K562 (cell line): ENCODE measurements around the gene HES3. TPM values are rescaled to one million over a fixed set of nuclear protein-coding genes. Genes with fewer than 3 reads are reported as not detected.
A peak's percentile ranks its signal among the peaks of the same experiment; 100 is the strongest.

Experiments used
- BACH1 ChIP-seq: fragments of 200-800 bp; sonication (Bioruptor generic); IDR thresholded peaks from 2 replicates; pipeline ENCODE4 v1.6.1; 2016; ENCODE audit warnings: missing genetic modification characterization, missing compliant biosample characterization
- E2F1 ChIP-seq: sonication (generic); formaldehyde crosslinking; IDR thresholded peaks from 2 replicates; pipeline ENCODE4 v1.8.1; 2023; ENCODE audit warnings: mild to moderate bottlenecking, missing genetic modification reagents, moderate library complexity
- E2F8 ChIP-seq: fragments of 450-650 bp; IDR thresholded peaks from 2 replicates; pipeline ENCODE4 v1.7.1; 2018; ENCODE audit warnings: mild to moderate bottlenecking, low read depth; ENCODE audit not compliant: partially characterized antibody
- FOXJ2 ChIP-seq: fragments of 200-800 bp; sonication (Bioruptor generic); IDR thresholded peaks from 2 replicates; pipeline ENCODE4 v1.6.1; 2016; ENCODE audit warnings: missing genetic modification characterization, missing compliant biosample characterization
- GABPB2 ChIP-seq: fragments of 250-450 bp; sonication (Bioruptor Pico); conservative IDR thresholded peaks from 2 replicates; pipeline ENCODE4 v1.5.1; 2021; ENCODE audit warnings: mild to moderate bottlenecking
- NR1H2 ChIP-seq: sonication (generic); formaldehyde crosslinking; IDR thresholded peaks from 2 replicates; pipeline ENCODE4 v1.4.0; 2020; ENCODE audit warnings: mild to moderate bottlenecking, missing genetic modification reagents
- RBM17 ChIP-seq: fragments of 200-400 bp; formaldehyde crosslinking; IDR thresholded peaks from 2 replicates; pipeline ENCODE4 v1.6.1; 2017; ENCODE audit warnings: low read depth, mild to moderate bottlenecking, low read length, borderline replicate concordance
- RNF219 ChIP-seq: fragments of 250-450 bp; sonication (Bioruptor Pico); IDR thresholded peaks from 2 replicates; pipeline ENCODE4 v1.5.0; 2022; ENCODE audit warnings: mild to moderate bottlenecking
- TCF7 ChIP-seq: sonication (generic); IDR thresholded peaks from 2 replicates; pipeline ENCODE4 v1.6.1; 2016; ENCODE audit warnings: antibody characterized with exemption, borderline replicate concordance
- VEZF1 ChIP-seq: fragments of 200-800 bp; sonication (Bioruptor generic); IDR thresholded peaks from 2 replicates; pipeline ENCODE4 v1.6.1; 2017; ENCODE audit warnings: missing genetic modification characterization, missing compliant biosample characterization
- ZKSCAN1 ChIP-seq: fragments of 150-350 bp; IDR thresholded peaks from 2 replicates; pipeline ENCODE4 v1.6.1; 2016; ENCODE audit warnings: low read depth, low read length
- polyA plus RNA-seq, 8 experiments: library from polyadenylated mRNA; depleted of rRNA in 4 of 8; stranded (reverse) in 5 of 8; unstranded in 3 of 8; fragments of >200 nt; fragmentation: Nextera tagmentation in 2 of 8; fragmentation: Illumina TruSeq in 1 of 8; extraction: Ambion mirVana in 2 of 8; extraction: Trizol in 1 of 8; gene quantifications; 2 replicates each; pipeline versions ENCODE4 v1.2.1 to v1.2.3, GENCODE V29; 2011 to 2014; ENCODE audit warnings: inconsistent platforms in 1 of 8, missing spikeins in 1 of 8
- total RNA-seq, 7 experiments: library from RNA; depleted of rRNA in 6 of 7; stranded (reverse); fragments of >200 nt in 6 of 7; fragmentation: Illumina TruSeq in 2 of 7; extraction: Trizol in 2 of 7; gene quantifications; 2 replicates each; pipeline versions ENCODE4 v1.2.1 to v1.2.3, GENCODE V29; 2011 to 2021; ENCODE audit warnings: low replicate concordance in 1 of 7
- TF ChIP-seq, protein P1 (sequence below), 2 experiments: fragments of 450-650 bp; IDR thresholded peaks; 2 replicates each; pipeline ENCODE4 v1.6.1; 2018; ENCODE audit warnings: mild to moderate bottlenecking in 2 of 2, low read depth in 1 of 2; ENCODE audit not compliant: partially characterized antibody in 2 of 2
- TF ChIP-seq, protein P2 (sequence below): fragments of 450-650 bp; formaldehyde crosslinking; IDR thresholded peaks from 2 replicates; pipeline ENCODE4 v1.4.0; 2020; ENCODE audit warnings: mild to moderate bottlenecking, moderate library complexity

Gene HES3
- total and polyA plus RNA-seq, 9 of the 15 experiments (the other 6 are each of a cell fraction or from before 2014, with no cell fraction given): not detected

GRCh38 chr1:6205849-6206519, 38.0 kb upstream of the HES3 start, which contains the start of gene RNF207 (continued):
- TF ChIP-seq VEZF1 (CRISPR knock-in tag) (peak; percentile 40; the same call in 1 of the 2 replicates), RBM17 (no peak), BACH1 (tag) (no peak), NR1H2 (CRISPR knock-in tag) (no peak), TCF7 (no peak; the same call in 1 of the 2 replicates), GABPB2 (CRISPR knock-in tag) (no peak), ZKSCAN1 (peak; percentile 40; the same call in 1 of the 2 replicates), FOXJ2 (no peak), E2F1 (CRISPR knock-in tag) (no peak), E2F8 (no peak), RNF219 (CRISPR knock-in tag) (no peak)
- TF ChIP-seq, protein P1, sequence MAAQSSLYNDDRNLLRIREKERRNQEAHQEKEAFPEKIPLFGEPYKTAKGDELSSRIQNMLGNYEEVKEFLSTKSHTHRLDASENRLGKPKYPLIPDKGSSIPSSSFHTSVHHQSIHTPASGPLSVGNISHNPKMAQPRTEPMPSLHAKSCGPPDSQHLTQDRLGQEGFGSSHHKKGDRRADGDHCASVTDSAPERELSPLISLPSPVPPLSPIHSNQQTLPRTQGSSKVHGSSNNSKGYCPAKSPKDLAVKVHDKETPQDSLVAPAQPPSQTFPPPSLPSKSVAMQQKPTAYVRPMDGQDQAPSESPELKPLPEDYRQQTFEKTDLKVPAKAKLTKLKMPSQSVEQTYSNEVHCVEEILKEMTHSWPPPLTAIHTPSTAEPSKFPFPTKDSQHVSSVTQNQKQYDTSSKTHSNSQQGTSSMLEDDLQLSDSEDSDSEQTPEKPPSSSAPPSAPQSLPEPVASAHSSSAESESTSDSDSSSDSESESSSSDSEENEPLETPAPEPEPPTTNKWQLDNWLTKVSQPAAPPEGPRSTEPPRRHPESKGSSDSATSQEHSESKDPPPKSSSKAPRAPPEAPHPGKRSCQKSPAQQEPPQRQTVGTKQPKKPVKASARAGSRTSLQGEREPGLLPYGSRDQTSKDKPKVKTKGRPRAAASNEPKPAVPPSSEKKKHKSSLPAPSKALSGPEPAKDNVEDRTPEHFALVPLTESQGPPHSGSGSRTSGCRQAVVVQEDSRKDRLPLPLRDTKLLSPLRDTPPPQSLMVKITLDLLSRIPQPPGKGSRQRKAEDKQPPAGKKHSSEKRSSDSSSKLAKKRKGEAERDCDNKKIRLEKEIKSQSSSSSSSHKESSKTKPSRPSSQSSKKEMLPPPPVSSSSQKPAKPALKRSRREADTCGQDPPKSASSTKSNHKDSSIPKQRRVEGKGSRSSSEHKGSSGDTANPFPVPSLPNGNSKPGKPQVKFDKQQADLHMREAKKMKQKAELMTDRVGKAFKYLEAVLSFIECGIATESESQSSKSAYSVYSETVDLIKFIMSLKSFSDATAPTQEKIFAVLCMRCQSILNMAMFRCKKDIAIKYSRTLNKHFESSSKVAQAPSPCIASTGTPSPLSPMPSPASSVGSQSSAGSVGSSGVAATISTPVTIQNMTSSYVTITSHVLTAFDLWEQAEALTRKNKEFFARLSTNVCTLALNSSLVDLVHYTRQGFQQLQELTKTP (IDR thresholded peaks at IDR 0.05; ENCODE audit: low read depth in 1 of 2, partially characterized antibody in 2 of 2): no peak
- TF ChIP-seq, protein P2, sequence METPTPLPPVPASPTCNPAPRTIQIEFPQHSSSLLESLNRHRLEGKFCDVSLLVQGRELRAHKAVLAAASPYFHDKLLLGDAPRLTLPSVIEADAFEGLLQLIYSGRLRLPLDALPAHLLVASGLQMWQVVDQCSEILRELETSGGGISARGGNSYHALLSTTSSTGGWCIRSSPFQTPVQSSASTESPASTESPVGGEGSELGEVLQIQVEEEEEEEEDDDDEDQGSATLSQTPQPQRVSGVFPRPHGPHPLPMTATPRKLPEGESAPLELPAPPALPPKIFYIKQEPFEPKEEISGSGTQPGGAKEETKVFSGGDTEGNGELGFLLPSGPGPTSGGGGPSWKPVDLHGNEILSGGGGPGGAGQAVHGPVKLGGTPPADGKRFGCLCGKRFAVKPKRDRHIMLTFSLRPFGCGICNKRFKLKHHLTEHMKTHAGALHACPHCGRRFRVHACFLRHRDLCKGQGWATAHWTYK (CRISPR knock-in tag): no peak
